DND-41 (cell line): Measurements from ENCODE around the gene FRG2B.

Source experiments
- ATAC-seq: fragments of 200-7000 bp; cut with Tn5 transposase; 3 replicates; pipeline ENCODE4 v1.9.1; 2021; ENCODE audit warnings: low read depth; ENCODE audit not compliant: insufficient read depth
- DNase-seq: peaks from one replicate; pipeline ENCODE4 v3.0.0-alpha.2; 2020
- H2AFZ ChIP-seq: 2 replicates; pipeline ENCODE4 v1.6.0; 2012; ENCODE audit warnings: low read depth, low read length
- H3K27ac ChIP-seq: 2 replicates; pipeline ENCODE4 v1.5.1; 2012; ENCODE audit warnings: low read length, inconsistent platforms
- H3K27me3 ChIP-seq: fragments of 200-600 bp; sonication (generic); 2 replicates; pipeline ENCODE4 v1.6.0; 2012; ENCODE audit warnings: low read length, mild to moderate bottlenecking, inconsistent platforms; ENCODE audit not compliant: insufficient read depth, poor library complexity
- H3K36me3 ChIP-seq: 2 replicates; pipeline ENCODE4 v1.5.1; 2012; ENCODE audit warnings: low read length, inconsistent platforms; ENCODE audit not compliant: insufficient read depth
- H3K4me1 ChIP-seq: 2 replicates; pipeline ENCODE4 v1.5.1; 2012; ENCODE audit warnings: mild to moderate bottlenecking, low read length; ENCODE audit not compliant: insufficient read depth
- H3K4me2 ChIP-seq: 2 replicates; pipeline ENCODE4 v1.6.0; 2012; ENCODE audit warnings: mild to moderate bottlenecking, moderate library complexity, low read length, inconsistent platforms; ENCODE audit not compliant: insufficient read depth
- H3K4me3 ChIP-seq, 2 experiments: fragments of 200-600 bp in 1 of 2; shearing (Covaris generic) in 1 of 2; 2 replicates each; pipeline ENCODE4 v1.5.1; 2012 to 2016; ENCODE audit warnings: inconsistent platforms in 2 of 2, low read length in 2 of 2, mild to moderate bottlenecking in 2 of 2, low read depth in 1 of 2, moderate library complexity in 1 of 2
- H3K79me2 ChIP-seq: 2 replicates; pipeline ENCODE4 v1.6.0; 2012; ENCODE audit warnings: low read length, inconsistent platforms; ENCODE audit not compliant: insufficient read depth
- H3K9ac ChIP-seq: 2 replicates; pipeline ENCODE4 v1.6.0; 2012; ENCODE audit warnings: low read depth, mild to moderate bottlenecking, inconsistent platforms, low read length, moderate library complexity
- H3K9me3 ChIP-seq: 2 replicates; pipeline ENCODE4 v1.5.1; 2012; ENCODE audit warnings: low read length, moderate library complexity, mild to moderate bottlenecking, inconsistent platforms; ENCODE audit not compliant: insufficient read depth, severe bottlenecking
- H4K20me1 ChIP-seq: 2 replicates; pipeline ENCODE4 v1.6.0; 2012; ENCODE audit warnings: low read length; ENCODE audit not compliant: insufficient read depth
- CTCF ChIP-seq: IDR thresholded peaks from 2 replicates; pipeline ENCODE4 v1.5.1; 2012; ENCODE audit warnings: borderline replicate concordance, low read length, moderate library complexity, mild to moderate bottlenecking; ENCODE audit not compliant: poor library complexity, severe bottlenecking; ENCODE audit errors: extremely low read depth
- EZH2 ChIP-seq: IDR thresholded peaks from 3 replicates; pipeline ENCODE4 v1.6.1; 2012; ENCODE audit warnings: borderline replicate concordance, low read depth, mild to moderate bottlenecking, moderate library complexity, low read length, inconsistent platforms; ENCODE audit not compliant: severe bottlenecking

The FRG2B gene

GRCh38 chr10:133617196-133617595 is 9.4 kb downstream of the FRG2B start:
- no peak overlapping the region for H3K4me3 ChIP-seq
- H3K4me2 ChIP-seq: no peak overlapping the region
- DNase-seq (no peak), ATAC-seq (no peak)
- H3K79me2 ChIP-seq: no peaks in the 10 kb centered on the region
- H2AFZ ChIP-seq: no peak overlapping the region
- no peak overlapping the region for H3K27ac ChIP-seq
- H3K9ac ChIP-seq: no peak overlapping the region
- H3K4me1 ChIP-seq: no peaks in the 10 kb centered on the region
- peaks cover 11% of the 10 kb centered on the region for H3K9me3 ChIP-seq
- no peaks in the 10 kb centered on the region for H4K20me1 ChIP-seq
- no peaks in the 10 kb centered on the region for H3K27me3 ChIP-seq
- no peaks in the 10 kb centered on the region for H3K36me3 ChIP-seq
- no peak for TF ChIP-seq CTCF
- TF ChIP-seq EZH2: no peak

GRCh38 chr10:133616371-133617130 is 10.0 kb downstream of the FRG2B start:
- Histone ChIP-seq H3K36me3 (no peaks in the 10 kb centered on the region), H2AFZ (no peak overlapping the region), H3K27me3 (no peaks in the 10 kb centered on the region), H4K20me1 (no peaks in the 10 kb centered on the region), H3K27ac (no peak overlapping the region), H3K79me2 (no peaks in the 10 kb centered on the region), H3K4me3 (no peak overlapping the region), H3K4me1 (no peaks in the 10 kb centered on the region), H3K9ac (no peak overlapping the region), H3K4me2 (no peak overlapping the region), H3K9me3 (peaks cover 11% of the 10 kb centered on the region)
- DNase-seq (no peak), ATAC-seq (no peak)
- TF ChIP-seq CTCF: no peak
- TF ChIP-seq EZH2: no peak

- Histone ChIP-seq H3K36me3 (no peaks in the 10 kb centered on the region), H3K79me2 (no peaks in the 10 kb centered on the region), H2AFZ (no peak overlapping the region), H3K4me1 (no peaks in the 10 kb centered on the region), H3K4me3 (no peak overlapping the region), H3K9me3 (peaks cover 11% of the 10 kb centered on the region), H3K9ac (no peak overlapping the region), H3K4me2 (no peak overlapping the region), H3K27me3 (no peaks in the 10 kb centered on the region), H3K27ac (no peak overlapping the region), H4K20me1 (no peaks in the 10 kb centered on the region)
- ATAC-seq (no peak), DNase-seq (no peak)
- TF ChIP-seq CTCF: no peak
- no peak for TF ChIP-seq EZH2
These were observed 11.6 kb downstream of the FRG2B start for GRCh38 chr10:133614830-133615580.
